Measurements from ENCODE around the gene AQP3.
"Not testable (repeated sequence)": the region's sequence is repeated elsewhere in the genome, so short reads cannot be mapped to it uniquely, and the experiment has no call there.

AQP3 gene

GRCh38 chr9:33408087-33408486 is 39.3 kb downstream of the AQP3 start:
- no peak for DNase-seq

- no peak for DNase-seq
Observed at GRCh38 chr9:33407061-33407460, 40.3 kb downstream of the AQP3 start.

- no peak for DNase-seq
Observed at GRCh38 chr9:33404788-33405362, 42.5 kb downstream of the AQP3 start.

- no peak for DNase-seq
Observed at GRCh38 chr9:33403941-33404787, 43.2 kb downstream of the AQP3 start.

GRCh38 chr9:33402371-33402770 is 45.0 kb downstream of the AQP3 start, which contains the start of gene AQP7:
Gene AQP7 (minus strand): TSS chr9:33402568. CDS start chr9:33401262, 1,306 bp downstream.
- not testable (repeated sequence) for DNase-seq

- DNase-seq, result not testable (repeated sequence)
Observed at GRCh38 chr9:33401809-33402208, 45.6 kb downstream of the AQP3 start.

- not testable (repeated sequence) for DNase-seq
Observed at GRCh38 chr9:33399047-33399446, 48.3 kb downstream of the AQP3 start.

- not testable (repeated sequence) for DNase-seq
Observed at GRCh38 chr9:33397801-33398200, 49.6 kb downstream of the AQP3 start.

GRCh38 chr9:33395159-33395879 is 52.1 kb downstream of the AQP3 start:
- DNase-seq, result not testable (repeated sequence)

- not testable (repeated sequence) for DNase-seq
Observed at GRCh38 chr9:33393986-33394385, 53.4 kb downstream of the AQP3 start.

- DNase-seq, result no peak
Observed at GRCh38 chr9:33393581-33393980, 53.8 kb downstream of the AQP3 start.

- DNase-seq, result not testable (repeated sequence)
Observed at GRCh38 chr9:33392591-33393021, 54.8 kb downstream of the AQP3 start.

Measured in activated CD4-positive, alpha-beta T cell treated with anti-CD3 and anti-CD28 coated beads for 48 hours (primary cell).